ENCODE data around the gene POLR1F.

Gene POLR1F

GRCh38 chr7:19708397-19709248, at the start of gene POLR1F:
Gene POLR1F, minus strand, starts transcription at chr7:19709037. Its CDS starts 21 bp downstream, at chr7:19709016.
- peak within 1 kb of the TSS; percentile 93 to 97 for H3K4me3 Mint-ChIP-seq
- peak within 1 kb of the TSS; percentile 96 to 97 for H3K27ac Mint-ChIP-seq
- H3K27me3 Mint-ChIP-seq = no peaks in the 10 kb centered on the region
- H3K9me3 Mint-ChIP-seq = no peaks in the 10 kb centered on the region
- peak; percentile 98 for ATAC-seq
- peak; percentile 95 to 96 for DNase-seq
- H3K4me1 Mint-ChIP-seq = peaks cover 51% of the 10 kb centered on the region

GRCh38 chr7:19754521-19755116, 45.8 kb upstream of the POLR1F start:
- ATAC-seq (no peak), DNase-seq (no peak)
- no peaks in the 10 kb centered on the region for H3K4me1 Mint-ChIP-seq

GRCh38 chr7:19752020-19752419, 43.2 kb upstream of the POLR1F start:
- ATAC-seq (no peak), DNase-seq (no peak)
- no peak overlapping the region for H3K4me3 Mint-ChIP-seq
- no peak overlapping the region for H3K27ac Mint-ChIP-seq
- H3K27me3 Mint-ChIP-seq = no peaks in the 10 kb centered on the region
- H3K4me1 Mint-ChIP-seq = no peaks in the 10 kb centered on the region
- H3K9me3 Mint-ChIP-seq = no peaks in the 10 kb centered on the region

More at GRCh38 chr7:19754521-19755116, 45.8 kb upstream of the POLR1F start:
- Mint-ChIP-seq H3K27ac (no peak overlapping the region), H3K4me3 (no peak overlapping the region), H3K9me3 (no peaks in the 10 kb centered on the region), H3K27me3 (no peaks in the 10 kb centered on the region)

GRCh38 chr7:19749658-19750057, 40.8 kb upstream of the POLR1F start:
- DNase-seq = no peak
- Mint-ChIP-seq H3K4me1 (no peaks in the 10 kb centered on the region), H3K9me3 (no peaks in the 10 kb centered on the region), H3K27ac (no peak overlapping the region), H3K4me3 (no peak overlapping the region), H3K27me3 (no peaks in the 10 kb centered on the region)
- no peak for ATAC-seq

GRCh38 chr7:19747740-19748339, 39.0 kb upstream of the POLR1F start:
- no peaks in the 10 kb centered on the region for H3K9me3 Mint-ChIP-seq
- no peak overlapping the region for H3K4me3 Mint-ChIP-seq
- ATAC-seq (no peak), DNase-seq (no peak)
- H3K27me3 Mint-ChIP-seq = no peaks in the 10 kb centered on the region
- no peaks in the 10 kb centered on the region for H3K4me1 Mint-ChIP-seq
- H3K27ac Mint-ChIP-seq = no peak overlapping the region

- H3K9me3 Mint-ChIP-seq = no peaks in the 10 kb centered on the region
- DNase-seq = no peak
- no peak overlapping the region for H3K27ac Mint-ChIP-seq
- no peak for ATAC-seq
- H3K4me3 Mint-ChIP-seq = no peak overlapping the region
- H3K4me1 Mint-ChIP-seq = no peaks in the 10 kb centered on the region
- H3K27me3 Mint-ChIP-seq = no peaks in the 10 kb centered on the region
These were observed 35.2 kb upstream of the POLR1F start for GRCh38 chr7:19744075-19744474.

GRCh38 chr7:19728716-19729115, 19.9 kb upstream of the POLR1F start:
- Mint-ChIP-seq H3K9me3 (no peaks in the 10 kb centered on the region), H3K27me3 (peaks cover 30% of the 10 kb centered on the region), H3K4me1 (no peaks in the 10 kb centered on the region), H3K27ac (no peak overlapping the region), H3K4me3 (no peak overlapping the region)
- ATAC-seq (no peak), DNase-seq (no peak)

- ATAC-seq = no peak
- Mint-ChIP-seq H3K4me1 (no peaks in the 10 kb centered on the region), H3K4me3 (no peak overlapping the region), H3K27ac (no peak overlapping the region), H3K27me3 (peaks cover 18% of the 10 kb centered on the region), H3K9me3 (no peaks in the 10 kb centered on the region)
- no peak for DNase-seq
These were observed 16.9 kb upstream of the POLR1F start for GRCh38 chr7:19725770-19726169.

GRCh38 chr7:19715499-19715898, 6.7 kb upstream of the POLR1F start:
- Mint-ChIP-seq H3K4me3 (no peak overlapping the region), H3K27ac (no peak overlapping the region), H3K9me3 (no peaks in the 10 kb centered on the region), H3K4me1 (no peaks in the 10 kb centered on the region), H3K27me3 (no peaks in the 10 kb centered on the region)
- no peak for DNase-seq
- ATAC-seq = no peak

GRCh38 chr7:19713676-19714075, 4.8 kb upstream of the POLR1F start:
- ATAC-seq = no peak

GRCh38 chr7:19709249-19709578, 377 bp upstream of the POLR1F start:
- DNase-seq (no peak), ATAC-seq (no peak)
- Mint-ChIP-seq H3K4me1 (peaks cover 51% of the 10 kb centered on the region), H3K27ac (peak overlapping the region in 1 of 2 donors; percentile 96), H3K9me3 (no peaks in the 10 kb centered on the region), H3K27me3 (no peaks in the 10 kb centered on the region), H3K4me3 (peak overlapping the region; percentile 93 to 97)

More at GRCh38 chr7:19713676-19714075, 4.8 kb upstream of the POLR1F start:
- peak; percentile 27 to 30 for DNase-seq
- Mint-ChIP-seq H3K27me3 (no peaks in the 10 kb centered on the region), H3K4me1 (peaks cover 16% of the 10 kb centered on the region), H3K27ac (no peak overlapping the region), H3K4me3 (no peak overlapping the region), H3K9me3 (no peaks in the 10 kb centered on the region)

GRCh38 chr7:19707240-19707639, 1.6 kb downstream of the POLR1F start:
- no peaks in the 10 kb centered on the region for H3K27me3 Mint-ChIP-seq
- ATAC-seq = no peak
- H3K9me3 Mint-ChIP-seq = no peaks in the 10 kb centered on the region
- H3K4me1 Mint-ChIP-seq = peaks cover 51% of the 10 kb centered on the region
- H3K4me3 Mint-ChIP-seq = peak overlapping the region; percentile 93 to 97
- no peak for DNase-seq
- H3K27ac Mint-ChIP-seq = peak overlapping the region; percentile 34 to 79

GRCh38 chr7:19705663-19706062, 3.2 kb downstream of the POLR1F start:
- Mint-ChIP-seq H3K4me1 (peaks cover 51% of the 10 kb centered on the region), H3K27me3 (no peaks in the 10 kb centered on the region), H3K4me3 (no peak overlapping the region), H3K27ac (no peak overlapping the region), H3K9me3 (no peaks in the 10 kb centered on the region)
- DNase-seq (no peak), ATAC-seq (no peak)

GRCh38 chr7:19701471-19701870, 7.4 kb downstream of the POLR1F start:
- no peak for DNase-seq
- Mint-ChIP-seq H3K9me3 (no peaks in the 10 kb centered on the region), H3K27me3 (no peaks in the 10 kb centered on the region), H3K27ac (no peak overlapping the region), H3K4me1 (peaks cover 17% of the 10 kb centered on the region), H3K4me3 (no peak overlapping the region)
- ATAC-seq = no peak

- H3K27ac Mint-ChIP-seq = no peak overlapping the region
- no peaks in the 10 kb centered on the region for H3K27me3 Mint-ChIP-seq
- ATAC-seq = no peak
- no peak for DNase-seq
- H3K4me1 Mint-ChIP-seq = peaks cover 12% of the 10 kb centered on the region
- H3K9me3 Mint-ChIP-seq = no peaks in the 10 kb centered on the region
- H3K4me3 Mint-ChIP-seq = no peak overlapping the region
These were observed 7.9 kb downstream of the POLR1F start for GRCh38 chr7:19700936-19701335.

GRCh38 chr7:19698331-19698730, 10.5 kb downstream of the POLR1F start:
- ATAC-seq (no peak), DNase-seq (no peak)
- Mint-ChIP-seq H3K4me3 (no peak overlapping the region), H3K27ac (no peak overlapping the region), H3K27me3 (no peaks in the 10 kb centered on the region), H3K9me3 (no peaks in the 10 kb centered on the region), H3K4me1 (no peaks in the 10 kb centered on the region)
